ENCODE measurements around the gene HOXC11.

The HOXC11 gene

DNA sequence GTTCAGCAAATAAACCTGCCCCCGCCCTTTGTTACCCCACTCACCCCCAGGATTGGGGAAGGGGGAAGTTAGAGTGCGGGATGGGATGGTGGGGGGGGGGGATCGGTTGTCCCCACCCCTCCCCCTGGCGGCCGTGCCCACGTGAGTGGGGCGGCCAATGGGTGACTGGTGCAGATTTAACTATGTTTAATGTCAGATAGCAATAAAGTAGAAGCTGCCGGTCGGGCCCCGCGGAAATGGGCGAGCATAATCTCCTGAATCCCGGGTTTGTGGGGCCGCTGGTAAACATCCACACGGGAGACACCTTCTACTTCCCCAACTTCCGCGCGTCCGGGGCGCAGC lies 18.3 kb upstream of the HOXC11 start, which contains the start of gene HOXC12:
HOXC12 (plus strand) TSS at position 210 of the 342 bp plus-strand sequence; CDS start at position 237, 27 bp downstream.
- in situ Hi-C loops (cut with MboI; ENCODE audit: low sequenced_read_pairs, unreplicated experiment), result no loop called here
- no peak for DNase-seq (ENCODE audit: low spot score)
- TF ChIP-seq, protein P1, sequence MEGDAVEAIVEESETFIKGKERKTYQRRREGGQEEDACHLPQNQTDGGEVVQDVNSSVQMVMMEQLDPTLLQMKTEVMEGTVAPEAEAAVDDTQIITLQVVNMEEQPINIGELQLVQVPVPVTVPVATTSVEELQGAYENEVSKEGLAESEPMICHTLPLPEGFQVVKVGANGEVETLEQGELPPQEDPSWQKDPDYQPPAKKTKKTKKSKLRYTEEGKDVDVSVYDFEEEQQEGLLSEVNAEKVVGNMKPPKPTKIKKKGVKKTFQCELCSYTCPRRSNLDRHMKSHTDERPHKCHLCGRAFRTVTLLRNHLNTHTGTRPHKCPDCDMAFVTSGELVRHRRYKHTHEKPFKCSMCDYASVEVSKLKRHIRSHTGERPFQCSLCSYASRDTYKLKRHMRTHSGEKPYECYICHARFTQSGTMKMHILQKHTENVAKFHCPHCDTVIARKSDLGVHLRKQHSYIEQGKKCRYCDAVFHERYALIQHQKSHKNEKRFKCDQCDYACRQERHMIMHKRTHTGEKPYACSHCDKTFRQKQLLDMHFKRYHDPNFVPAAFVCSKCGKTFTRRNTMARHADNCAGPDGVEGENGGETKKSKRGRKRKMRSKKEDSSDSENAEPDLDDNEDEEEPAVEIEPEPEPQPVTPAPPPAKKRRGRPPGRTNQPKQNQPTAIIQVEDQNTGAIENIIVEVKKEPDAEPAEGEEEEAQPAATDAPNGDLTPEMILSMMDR (IDR thresholded peaks at IDR 0.05; ENCODE audit: borderline replicate concordance, control extremely low read depth, extremely low read depth, insufficient read depth, missing control alignments), result no peak

DNA sequence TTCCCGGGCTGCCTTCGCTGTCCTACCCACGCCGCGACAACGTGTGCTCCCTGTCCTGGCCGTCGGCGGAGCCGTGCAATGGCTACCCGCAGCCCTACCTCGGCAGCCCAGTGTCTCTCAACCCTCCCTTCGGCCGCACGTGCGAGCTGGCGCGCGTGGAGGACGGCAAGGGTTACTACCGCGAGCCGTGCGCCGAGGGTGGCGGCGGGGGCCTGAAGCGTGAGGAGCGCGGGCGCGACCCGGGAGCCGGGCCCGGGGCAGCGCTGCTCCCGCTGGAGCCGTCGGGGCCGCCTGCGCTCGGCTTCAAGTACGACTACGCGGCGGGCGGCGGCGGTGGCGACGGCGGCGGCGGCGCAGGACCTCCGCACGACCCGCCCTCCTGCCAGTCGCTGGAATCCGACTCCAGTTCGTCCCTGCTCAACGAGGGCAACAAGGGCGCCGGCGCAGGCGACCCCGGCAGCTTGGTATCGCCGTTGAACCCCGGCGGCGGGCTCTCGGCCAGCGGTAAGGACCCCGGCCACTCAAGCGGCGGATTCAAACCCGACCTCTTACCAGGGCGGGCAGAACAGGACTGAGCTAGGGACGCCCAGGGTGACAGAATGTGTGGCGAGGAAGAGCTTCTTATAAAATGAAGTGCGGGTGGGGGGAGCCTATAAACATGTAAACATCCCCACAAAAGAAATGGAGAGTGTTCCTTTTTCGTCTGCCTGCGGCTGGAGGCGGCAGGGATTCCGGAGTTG lies 17.7 kb upstream of the HOXC11 start:
- TF ChIP-seq, protein P1 (IDR thresholded peaks at IDR 0.05; ENCODE audit: borderline replicate concordance, control extremely low read depth, extremely low read depth, insufficient read depth, missing control alignments), result no peak
- in situ Hi-C loops (cut with MboI; ENCODE audit: low sequenced_read_pairs, unreplicated experiment), result no loop called here
- DNase-seq (ENCODE audit: low spot score), result no peak

DNA sequence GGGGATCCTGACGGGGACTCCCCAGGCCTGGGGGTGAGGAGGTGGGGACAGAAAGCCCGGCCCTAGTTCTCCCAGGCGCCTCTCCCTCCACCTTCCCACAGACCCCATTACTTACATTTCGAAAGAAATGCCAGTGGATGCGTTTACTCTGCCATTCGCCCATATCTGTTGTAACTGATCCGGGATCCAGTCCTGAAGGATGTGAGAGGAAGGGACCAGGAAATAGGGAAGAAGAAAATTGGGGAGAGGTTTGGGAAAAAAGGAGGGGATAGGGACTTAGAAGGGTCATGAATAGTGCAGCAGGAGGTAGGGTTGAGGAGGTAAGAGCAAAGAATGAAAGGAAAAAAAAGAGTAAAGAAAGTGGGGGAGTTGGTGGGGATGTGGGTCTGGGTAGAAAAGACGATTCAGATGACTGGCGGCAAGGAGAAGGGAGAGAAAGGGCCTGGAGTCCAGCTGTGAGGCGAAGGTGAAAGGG lies 17.1 kb upstream of the HOXC11 start:
- no peak for DNase-seq (ENCODE audit: low spot score)
- TF ChIP-seq, protein P1 (IDR thresholded peaks at IDR 0.05; ENCODE audit: borderline replicate concordance, control extremely low read depth, extremely low read depth, insufficient read depth, missing control alignments), result no peak
- in situ Hi-C loops (cut with MboI; ENCODE audit: low sequenced_read_pairs, unreplicated experiment), result no loop called here

DNA sequence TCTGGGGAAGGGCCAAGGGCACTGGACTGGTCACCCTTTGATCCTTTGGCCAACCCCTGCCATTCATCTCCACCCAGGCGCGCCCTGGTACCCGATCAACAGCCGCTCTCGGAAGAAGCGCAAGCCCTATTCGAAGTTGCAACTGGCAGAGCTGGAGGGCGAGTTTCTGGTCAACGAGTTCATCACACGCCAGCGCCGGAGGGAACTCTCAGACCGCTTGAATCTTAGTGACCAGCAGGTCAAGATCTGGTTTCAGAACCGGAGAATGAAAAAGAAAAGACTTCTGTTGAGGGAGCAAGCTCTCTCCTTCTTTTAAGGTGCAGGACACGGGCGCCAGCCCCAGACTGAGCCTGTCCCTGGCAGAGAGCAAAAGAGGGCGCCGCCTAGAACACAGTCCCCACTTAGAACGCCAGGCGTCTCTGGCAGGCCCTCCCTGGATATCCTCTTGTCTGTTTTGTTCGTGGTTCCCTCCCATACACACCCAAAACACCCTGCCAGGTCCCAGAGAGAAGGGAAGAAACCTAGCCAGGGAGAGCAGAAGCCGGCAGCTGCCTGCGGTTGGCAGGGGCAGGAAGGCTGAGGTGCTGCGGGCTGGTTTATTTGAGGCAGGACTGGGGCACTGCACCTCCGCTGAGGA lies 16.6 kb upstream of the HOXC11 start:
- DNase-seq (ENCODE audit: low spot score), result no peak
- TF ChIP-seq, protein P1 (IDR thresholded peaks at IDR 0.05; ENCODE audit: borderline replicate concordance, control extremely low read depth, extremely low read depth, insufficient read depth, missing control alignments), result no peak
- in situ Hi-C loops (cut with MboI; ENCODE audit: low sequenced_read_pairs, unreplicated experiment), result no loop called here

DNA sequence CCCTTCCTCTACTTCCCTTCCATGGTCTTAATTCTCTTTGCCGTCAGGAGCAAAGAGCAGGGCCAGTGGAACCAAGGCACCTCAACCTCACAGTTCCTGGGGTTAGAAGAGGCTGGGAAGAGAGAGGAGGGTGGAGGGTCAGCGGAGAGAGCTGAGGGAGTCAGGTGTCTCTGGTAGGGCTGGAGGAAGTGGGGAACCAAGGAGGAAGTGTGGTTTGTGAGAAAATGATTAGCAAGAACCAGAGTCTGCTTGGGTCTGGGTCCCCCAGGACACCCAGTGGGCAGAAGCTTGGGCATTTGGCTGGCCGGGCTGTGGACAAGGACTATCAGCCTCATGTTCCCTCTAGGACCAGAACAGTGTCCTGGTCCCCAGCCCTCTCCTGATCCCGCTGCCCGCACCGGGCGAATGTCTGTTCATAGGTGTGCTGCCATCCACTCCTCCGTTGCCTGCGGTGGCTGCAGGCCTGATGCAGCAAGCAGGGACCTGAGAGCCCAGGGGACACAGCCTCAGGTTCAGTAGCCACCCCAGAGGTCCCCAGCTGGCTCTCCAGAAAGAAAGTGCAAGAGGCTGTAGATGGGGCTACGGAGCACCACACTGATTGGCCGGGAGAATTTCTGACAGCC lies 15.9 kb upstream of the HOXC11 start:
- in situ Hi-C loops (cut with MboI; ENCODE audit: low sequenced_read_pairs, unreplicated experiment), result no loop called here
- DNase-seq (ENCODE audit: low spot score), result no peak
- TF ChIP-seq, protein P1 (IDR thresholded peaks at IDR 0.05; ENCODE audit: borderline replicate concordance, control extremely low read depth, extremely low read depth, insufficient read depth, missing control alignments), result no peak

DNA sequence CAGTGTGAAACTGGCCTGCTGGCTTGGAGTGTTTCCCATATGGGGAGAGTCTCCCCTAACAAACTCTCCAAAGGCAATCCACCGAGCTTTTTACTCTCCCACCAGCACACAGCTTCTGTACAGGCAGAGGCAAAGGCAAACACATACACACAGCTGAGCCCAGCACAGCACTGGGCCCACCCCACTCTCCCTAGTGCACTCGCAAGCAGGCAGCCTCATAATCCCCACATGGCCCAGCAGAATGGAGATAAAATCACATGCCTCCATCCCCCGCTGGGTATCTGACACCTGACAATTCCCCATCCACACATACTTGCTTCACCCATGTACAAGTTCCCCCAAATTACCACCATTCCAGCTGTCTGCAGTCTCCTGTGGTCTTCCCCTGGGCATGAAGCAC lies 14.8 kb upstream of the HOXC11 start:
- TF ChIP-seq, protein P1 (IDR thresholded peaks at IDR 0.05; ENCODE audit: borderline replicate concordance, control extremely low read depth, extremely low read depth, insufficient read depth, missing control alignments), result no peak
- DNase-seq (ENCODE audit: low spot score), result no peak
- in situ Hi-C loops (cut with MboI; ENCODE audit: low sequenced_read_pairs, unreplicated experiment), result no loop called here

All from GM13976 (cell line).